ENCODE data around the gene DAZAP1.

- TF ChIP-seq CTCF (conservative IDR thresholded peaks at IDR 0.05; ENCODE audit: low read depth, low read length) (no peak), POLR2A (IDR thresholded peaks at IDR 0.05; ENCODE audit: low read depth, low read length) (no peak), SMC3 (IDR thresholded peaks at IDR 0.05; ENCODE audit: low read depth, low read length) (no peak), BHLHE40 (IDR thresholded peaks at IDR 0.05; ENCODE audit: low read depth, low read length) (no peak), USF2 (IDR thresholded peaks at IDR 0.05; ENCODE audit: low read depth, low read length) (no peak), RAD21 (IDR thresholded peaks at IDR 0.05; ENCODE audit: low read length) (no peak), NFE2L2 (IDR thresholded peaks at IDR 0.05; ENCODE audit: low read depth, low read length) (no peak), CHD1 (IDR thresholded peaks at IDR 0.05; ENCODE audit: low read depth, low read length) (no peak), MAZ (IDR thresholded peaks at IDR 0.05; ENCODE audit: borderline replicate concordance, low read depth, low read length) (no peak), CEBPB (IDR thresholded peaks at IDR 0.05; ENCODE audit: low read depth, low read length) (no peak), RFX5 (IDR thresholded peaks at IDR 0.05; ENCODE audit: low read depth, low read length) (no peak), ELK1 (IDR thresholded peaks at IDR 0.05; ENCODE audit: borderline replicate concordance, low read depth, low read length) (no peak), RCOR1 (IDR thresholded peaks at IDR 0.05; ENCODE audit: insufficient replicate concordance, low read length) (no peak)
These were observed 41.1 kb upstream of the DAZAP1 start for GRCh38 chr19:1366296-1366695.
